Endothelial cell of umbilical vein (primary cell): ENCODE data around the gene TSN. TPM values are rescaled to one million over a fixed set of nuclear protein-coding genes. Genes with fewer than 3 reads are reported as not detected.

Source experiments
- BruUV-seq: library from RNA; stranded (reverse); fragments of 400-500 nt; replicated peaks from 2 replicates; lab custom pipeline; 2021; lab: Mats Ljungman, UMichigan
- CTCF ChIA-PET: fragments of 300-600, 350-600 bp; sonication (Branson Sonifier 250); formaldehyde crosslinking; loops from one replicate; lab custom pipeline; 2021; ENCODE audit warnings: antibody characterized with exemption, inconsistent platforms; lab: Charles Lee
- POLR2A ChIA-PET: fragments of 300-600, 350-600 bp; sonication (Branson Sonifier 250); formaldehyde crosslinking; loops from one replicate; lab custom pipeline; 2021; ENCODE audit warnings: antibody characterized with exemption, inconsistent platforms; lab: Charles Lee
- DNase-seq: peaks from one replicate; pipeline ENCODE4 v3.0.0-alpha.2; 2011; ENCODE audit warnings: low read depth, low spot score
- FAIRE-seq: peaks from 2 replicates; lab custom pipeline; 2011; peaks lifted over from hg19 to GRCh38; lab: Jason Lieb, UNC
- H2AFZ ChIP-seq: 2 replicates; pipeline ENCODE4 v1.6.0; 2012; ENCODE audit warnings: low read depth, low read length, control low read depth, inconsistent platforms
- H3K27ac ChIP-seq: 2 replicates; pipeline ENCODE4 v1.5.1; 2011; ENCODE audit warnings: low read depth, mild to moderate bottlenecking, control low read depth, low read length, moderate library complexity; ENCODE audit not compliant: insufficient read depth
- H3K27me3 ChIP-seq, 2 experiments: 2 replicates each; pipeline versions ENCODE4 v1.6.0 to v1.6.1; 2011; ENCODE audit warnings: low read length in 2 of 2, mixed read lengths in 1 of 2; ENCODE audit not compliant: control insufficient read depth in 2 of 2, insufficient read depth in 2 of 2
- H3K36me3 ChIP-seq, 2 experiments: 2 replicates in 1 of 2; 3 replicates in 1 of 2; pipeline ENCODE4 v1.5.1; 2011; ENCODE audit warnings: low read length in 2 of 2, mild to moderate bottlenecking in 1 of 2, moderate library complexity in 1 of 2; ENCODE audit not compliant: control insufficient read depth in 2 of 2, insufficient read depth in 2 of 2; ENCODE audit errors: extremely low read depth in 1 of 2
- H3K4me1 ChIP-seq: 3 replicates; pipeline ENCODE4 v1.5.1; 2011; ENCODE audit warnings: mild to moderate bottlenecking, low read length; ENCODE audit not compliant: control insufficient read depth, insufficient read depth; ENCODE audit errors: extremely low read depth
- H3K4me2 ChIP-seq: 2 replicates; pipeline ENCODE4 v1.6.1; 2011; ENCODE audit warnings: low read length, control low read depth, mixed read lengths; ENCODE audit not compliant: insufficient read depth
- H3K4me3 ChIP-seq, 3 experiments: fragments of 200-600 bp in 1 of 3; sonication (generic), shearing (Covaris generic) in 1 of 3; replicated peaks in 1 of 3; 2 replicates each; pipeline ENCODE4 v1.5.1; 2011 to 2016; ENCODE audit warnings: control low read depth in 3 of 3, low read length in 3 of 3, mild to moderate bottlenecking in 2 of 3, inconsistent platforms in 1 of 3, low read depth in 1 of 3, moderate library complexity in 1 of 3; ENCODE audit not compliant: insufficient read depth in 1 of 3
- H3K79me2 ChIP-seq: 2 replicates; pipeline ENCODE4 v1.6.0; 2012; ENCODE audit warnings: low read length, inconsistent platforms; ENCODE audit not compliant: control insufficient read depth, insufficient read depth
- H3K9ac ChIP-seq: replicated peaks from 2 replicates; pipeline ENCODE3; 2011; ENCODE audit warnings: low read length, control low read depth; ENCODE audit not compliant: insufficient read depth; ENCODE audit errors: extremely low read depth
- H3K9me1 ChIP-seq: replicated peaks from 3 replicates; pipeline ENCODE4 v1.6.0; 2011; ENCODE audit warnings: mild to moderate bottlenecking, low read length; ENCODE audit not compliant: control insufficient read depth, insufficient read depth; ENCODE audit errors: extremely low read depth
- H3K9me3 ChIP-seq: replicated peaks from 2 replicates; pipeline ENCODE4 v1.5.1; 2012; ENCODE audit warnings: low read length, inconsistent platforms; ENCODE audit not compliant: control insufficient read depth, insufficient read depth
- H4K20me1 ChIP-seq: replicated peaks from 2 replicates; pipeline ENCODE3; 2011; ENCODE audit warnings: mild to moderate bottlenecking, low read length; ENCODE audit not compliant: control insufficient read depth, insufficient read depth; ENCODE audit errors: extremely low read depth
- EZH2 ChIP-seq: IDR thresholded peaks from 2 replicates; pipeline ENCODE4 v1.6.1; 2012; ENCODE audit warnings: borderline replicate concordance, low read depth, mild to moderate bottlenecking, moderate library complexity, low read length, inconsistent platforms; ENCODE audit not compliant: severe bottlenecking
- FOS ChIP-seq: IDR thresholded peaks from 2 replicates; pipeline ENCODE4 v1.6.1; 2011; ENCODE audit warnings: mild to moderate bottlenecking, low read length, moderate library complexity, borderline replicate concordance; ENCODE audit not compliant: insufficient read depth
- GATA2 ChIP-seq: IDR thresholded peaks from 2 replicates; pipeline ENCODE4 v1.7.0; 2011; ENCODE audit warnings: low read depth, mild to moderate bottlenecking, moderate library complexity, mixed read lengths, low read length; ENCODE audit not compliant: insufficient read length, insufficient read depth
- JUN ChIP-seq: IDR thresholded peaks from 2 replicates; pipeline ENCODE4 v1.6.1; 2011; ENCODE audit warnings: borderline replicate concordance, low read depth; ENCODE audit not compliant: insufficient read length, insufficient read depth
- MAX ChIP-seq: IDR thresholded peaks from 2 replicates; pipeline ENCODE4 v1.6.1; 2011; ENCODE audit not compliant: insufficient read depth, insufficient read length
- MYC ChIP-seq: IDR thresholded peaks from one replicate; pipeline ENCODE4 v1.6.1; 2011; ENCODE audit warnings: mild to moderate bottlenecking, low read depth, low read length
- POLR2A ChIP-seq: IDR thresholded peaks from 2 replicates; pipeline ENCODE4 v1.6.1; 2012; ENCODE audit warnings: low read depth, mild to moderate bottlenecking, control low read depth, low read length
- POLR2AphosphoS5 ChIP-seq: IDR thresholded peaks from 2 replicates; pipeline ENCODE4 v1.6.1; 2012; ENCODE audit warnings: low read depth, mild to moderate bottlenecking, control low read depth, low read length, moderate library complexity; ENCODE audit not compliant: insufficient read depth
- dilution Hi-C: fragments of 300-500 bp; cut with MboI; formaldehyde crosslinking; loops from one replicate; pipeline ENCODE4 v1.15.0; 2019; ENCODE audit warnings: low sequenced_read_pairs; ENCODE audit not compliant: extremely low pct_ligation_motif_present
- intact Hi-C: fragments of 100-400 bp; cut with micrococcal nuclease; formaldehyde crosslinking; loops from one replicate; pipeline ENCODE4 v1.10.0; 2022
- polyA plus RNA-seq, 4 experiments: library from polyadenylated mRNA; depleted of rRNA in 3 of 4; stranded (reverse) in 3 of 4; unstranded in 1 of 4; fragments of >200 nt; gene quantifications; 2 replicates each; pipeline versions ENCODE4 v1.2.1 to v1.2.3, GENCODE V29; 2011 to 2012; ENCODE audit warnings: missing spikeins in 1 of 4
- total RNA-seq: library from RNA; stranded (reverse); gene quantifications from 2 replicates; pipeline ENCODE4 v1.2.3, GENCODE V29; 2021
- TF ChIP-seq, protein P1 (sequence below), 2 donors: IDR thresholded peaks; 1 replicate in 1 of 2; 2 replicates in 1 of 2; pipeline ENCODE4 v1.5.1; 2011; ENCODE audit warnings: low read length in 2 of 2, mild to moderate bottlenecking in 2 of 2, moderate library complexity in 2 of 2, control low read depth in 1 of 2, inconsistent platforms in 1 of 2, low read depth in 1 of 2; ENCODE audit not compliant: insufficient read depth in 1 of 2; ENCODE audit errors: extremely low read depth in 1 of 2

Gene TSN
- total and polyA plus RNA-seq, 2 donors (not counting 3 experiments of a cell fraction or from before 2014, with no cell fraction given) = 33.2 to 76.1 TPM

GRCh38 chr2:121727950-121728349, 27.5 kb upstream of the TSN start:
- Histone ChIP-seq H3K4me1 (no peaks in the 10 kb centered on the region), H3K9ac (no peak overlapping the region), H3K36me3 (peaks cover 12 to 20% of the 10 kb centered on the region in 2 experiments), H3K9me1 (no peaks in the 10 kb centered on the region), H3K4me3 (no peak overlapping the region), H3K27me3 (no peaks in the 10 kb centered on the region), H2AFZ (no peak overlapping the region), H4K20me1 (peaks cover 2% of the 10 kb centered on the region), H3K79me2 (no peaks in the 10 kb centered on the region), H3K27ac (no peak overlapping the region), H3K4me2 (no peak overlapping the region), H3K9me3 (no peaks in the 10 kb centered on the region)
- FAIRE-seq (no peak), DNase-seq (no peak)
- TF ChIP-seq POLR2AphosphoS5 (no peak), FOS (no peak), GATA2 (no peak), MAX (no peak), POLR2A (no peak), JUN (no peak), EZH2 (no peak)
- intact Hi-C loops (no loop called here), dilution Hi-C loops (no loop called here)
- POLR2A ChIA-PET = no interaction called here
- CTCF ChIA-PET = no interaction called here
- BruUV-seq = no TSS peak

DNA sequence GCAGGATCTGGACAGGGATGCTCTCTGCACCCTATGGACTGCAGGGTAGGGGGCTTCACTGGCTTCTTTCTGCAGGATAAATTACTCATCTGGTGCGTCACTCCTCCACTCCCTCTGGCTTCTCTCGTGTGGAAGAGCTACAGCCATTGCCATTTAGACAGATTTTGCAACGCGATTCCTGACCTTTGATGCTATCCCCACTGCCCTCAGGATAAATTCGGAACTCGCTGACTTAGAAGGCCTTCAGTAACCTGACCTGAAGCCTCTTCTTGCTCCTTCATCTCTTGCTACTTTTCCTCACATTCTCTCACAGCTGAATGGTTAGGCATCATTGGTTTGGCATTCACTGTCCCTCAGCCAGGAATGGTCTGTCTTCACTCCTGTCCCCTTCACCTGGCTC, 24.1 kb upstream of the TSN start:
- Histone ChIP-seq H3K4me3 (no peak overlapping the region), H4K20me1 (peaks cover 2% of the 10 kb centered on the region), H3K79me2 (peaks cover 19% of the 10 kb centered on the region), H3K27me3 (no peaks in the 10 kb centered on the region), H3K9me3 (no peaks in the 10 kb centered on the region), H3K36me3 (peaks cover 12 to 23% of the 10 kb centered on the region in 2 experiments), H3K27ac (no peak overlapping the region), H2AFZ (no peak overlapping the region), H3K4me1 (peaks cover 9% of the 10 kb centered on the region), H3K4me2 (no peak overlapping the region), H3K9me1 (no peaks in the 10 kb centered on the region), H3K9ac (no peak overlapping the region)
- TF ChIP-seq JUN (no peak), FOS (no peak), MYC (no peak), EZH2 (no peak), GATA2 (no peak), POLR2AphosphoS5 (no peak), POLR2A (no peak), MAX (no peak)
- TF ChIP-seq, protein P1, sequence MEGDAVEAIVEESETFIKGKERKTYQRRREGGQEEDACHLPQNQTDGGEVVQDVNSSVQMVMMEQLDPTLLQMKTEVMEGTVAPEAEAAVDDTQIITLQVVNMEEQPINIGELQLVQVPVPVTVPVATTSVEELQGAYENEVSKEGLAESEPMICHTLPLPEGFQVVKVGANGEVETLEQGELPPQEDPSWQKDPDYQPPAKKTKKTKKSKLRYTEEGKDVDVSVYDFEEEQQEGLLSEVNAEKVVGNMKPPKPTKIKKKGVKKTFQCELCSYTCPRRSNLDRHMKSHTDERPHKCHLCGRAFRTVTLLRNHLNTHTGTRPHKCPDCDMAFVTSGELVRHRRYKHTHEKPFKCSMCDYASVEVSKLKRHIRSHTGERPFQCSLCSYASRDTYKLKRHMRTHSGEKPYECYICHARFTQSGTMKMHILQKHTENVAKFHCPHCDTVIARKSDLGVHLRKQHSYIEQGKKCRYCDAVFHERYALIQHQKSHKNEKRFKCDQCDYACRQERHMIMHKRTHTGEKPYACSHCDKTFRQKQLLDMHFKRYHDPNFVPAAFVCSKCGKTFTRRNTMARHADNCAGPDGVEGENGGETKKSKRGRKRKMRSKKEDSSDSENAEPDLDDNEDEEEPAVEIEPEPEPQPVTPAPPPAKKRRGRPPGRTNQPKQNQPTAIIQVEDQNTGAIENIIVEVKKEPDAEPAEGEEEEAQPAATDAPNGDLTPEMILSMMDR (IDR thresholded peaks at IDR 0.05; ENCODE audit: extremely low read depth in 1 of 2, insufficient read depth in 1 of 2, low read depth in 1 of 2, low read length in 2 of 2) = no peak
- no TSS peak for BruUV-seq
- dilution Hi-C loops (no loop called here), intact Hi-C loops (no loop called here)
- CTCF ChIA-PET = no interaction called here
- POLR2A ChIA-PET = no interaction called here
- DNase-seq (no peak), FAIRE-seq (no peak)
